GM12892 (cell line): ENCODE data around the gene P2RX3.

Experiments used
- DNase-seq: peaks from one replicate; pipeline ENCODE4 v3.0.0; 2011; ENCODE audit not compliant: insufficient read length
- FAIRE-seq: peaks from 2 replicates; lab custom pipeline; 2011; peaks lifted over from hg19 to GRCh38; lab: Jason Lieb, UNC
- POLR2A ChIP-seq: IDR thresholded peaks from 2 replicates; pipeline ENCODE4 v1.6.1; 2011; ENCODE audit warnings: low read depth, low read length, control low read depth
- POLR2AphosphoS5 ChIP-seq: IDR thresholded peaks from 2 replicates; pipeline ENCODE4 v1.6.1; 2011; ENCODE audit warnings: low read depth, low read length, control low read depth
- TAF1 ChIP-seq: IDR thresholded peaks from 2 replicates; pipeline ENCODE4 v1.6.1; 2011; ENCODE audit warnings: low read depth, mild to moderate bottlenecking, control low read depth, low read length, borderline replicate concordance

The P2RX3 gene

GRCh38 chr11:57347336-57347735 lies 9.2 kb downstream of the P2RX3 start:
- DNase-seq, result no peak
- TF ChIP-seq POLR2AphosphoS5 (no peak), POLR2A (no peak), TAF1 (no peak)
- FAIRE-seq, result no peak

GRCh38 chr11:57348052-57348451 lies 9.9 kb downstream of the P2RX3 start:
- no peak for TF ChIP-seq TAF1
- no peak for TF ChIP-seq POLR2A
- TF ChIP-seq POLR2AphosphoS5, result no peak

GRCh38 chr11:57348636-57349313 lies 10.6 kb downstream of the P2RX3 start:
- no peak for TF ChIP-seq TAF1
- TF ChIP-seq POLR2AphosphoS5, result no peak
- TF ChIP-seq POLR2A, result no peak
- FAIRE-seq (no peak), DNase-seq (no peak)

More at GRCh38 chr11:57348052-57348451, 9.9 kb downstream of the P2RX3 start:
- DNase-seq (no peak), FAIRE-seq (no peak)

- DNase-seq (peak; percentile 66), FAIRE-seq (peak; percentile 80)
- TF ChIP-seq POLR2AphosphoS5, result no peak
- no peak for TF ChIP-seq TAF1
- TF ChIP-seq POLR2A, result no peak
Measured at GRCh38 chr11:57349491-57350274, 11.5 kb downstream of the P2RX3 start.

GRCh38 chr11:57353036-57353435 lies 14.9 kb downstream of the P2RX3 start:
- DNase-seq, result no peak
- no peak for FAIRE-seq
- TF ChIP-seq TAF1, result no peak
- no peak for TF ChIP-seq POLR2AphosphoS5
- no peak for TF ChIP-seq POLR2A

GRCh38 chr11:57353446-57353845 lies 15.3 kb downstream of the P2RX3 start:
- FAIRE-seq (no peak), DNase-seq (no peak)
- no peak for TF ChIP-seq POLR2A
- TF ChIP-seq TAF1, result no peak

GRCh38 chr11:57353852-57354251 lies 15.7 kb downstream of the P2RX3 start:
- DNase-seq, result no peak
- no peak for FAIRE-seq
- no peak for TF ChIP-seq TAF1
- no peak for TF ChIP-seq POLR2AphosphoS5
- no peak for TF ChIP-seq POLR2A

- DNase-seq (no peak), FAIRE-seq (peak; percentile 64)
- TF ChIP-seq POLR2AphosphoS5, result no peak
- TF ChIP-seq TAF1, result no peak
- no peak for TF ChIP-seq POLR2A
Measured at GRCh38 chr11:57354699-57355098, 16.5 kb downstream of the P2RX3 start.

- TF ChIP-seq TAF1 (no peak), POLR2A (no peak), POLR2AphosphoS5 (no peak)
- no peak for DNase-seq
- no peak for FAIRE-seq
Measured at GRCh38 chr11:57356268-57356667, 18.1 kb downstream of the P2RX3 start.

- DNase-seq, result no peak
- no peak for TF ChIP-seq POLR2AphosphoS5
- TF ChIP-seq TAF1, result no peak
- TF ChIP-seq POLR2A, result no peak
- no peak for FAIRE-seq
Measured at GRCh38 chr11:57357310-57357709, 19.2 kb downstream of the P2RX3 start.

- TF ChIP-seq TAF1 (no peak), POLR2AphosphoS5 (no peak)
- DNase-seq, result no peak
- FAIRE-seq, result peak; percentile 36
Measured at GRCh38 chr11:57357856-57358255, 19.7 kb downstream of the P2RX3 start.

- TF ChIP-seq POLR2A (no peak), TAF1 (no peak), POLR2AphosphoS5 (no peak)
- no peak for DNase-seq
- no peak for FAIRE-seq
Measured at GRCh38 chr11:57358543-57358961, 20.4 kb downstream of the P2RX3 start.
